H1 (cell line): ENCODE results near the gene TIMP4. TPM values are rescaled to one million over a fixed set of nuclear protein-coding genes. Genes with fewer than 3 reads are reported as not detected.

Experiments used
- CTCF ChIA-PET: fragments of 300-600 bp; sonication (Branson Sonifier 250); formaldehyde crosslinking; loops from one replicate; lab custom pipeline; 2021; ENCODE audit not compliant: partially characterized antibody; lab: Charles Lee
- POLR2A ChIA-PET: fragments of 300-600 bp; sonication (Branson Sonifier 250); formaldehyde crosslinking; loops from one replicate; lab custom pipeline; 2021; ENCODE audit warnings: inconsistent platforms; ENCODE audit not compliant: partially characterized antibody; lab: Charles Lee
- DNase-seq, 2 experiments: peaks; one replicate each; pipeline versions ENCODE4 v3.0.0 to v3.0.0-alpha.2; 2010 to 2022; ENCODE audit warnings: low spot score in 2 of 2, low read depth in 1 of 2, mixed read lengths in 1 of 2
- FAIRE-seq: peaks from 2 replicates; lab custom pipeline; 2011; peaks lifted over from hg19 to GRCh38; lab: Jason Lieb, UNC
- H2AFZ ChIP-seq: 2 replicates; pipeline ENCODE4 v1.8.1; 2012; ENCODE audit warnings: low read length, inconsistent platforms
- H2AK5ac ChIP-seq: 2 replicates; pipeline ENCODE4 v1.6.1; 2013; ENCODE audit warnings: low read depth, low read length
- H2BK120ac ChIP-seq: replicated peaks from 2 replicates; pipeline ENCODE3; 2013; ENCODE audit warnings: low read depth, low read length, inconsistent platforms
- H2BK12ac ChIP-seq: 2 replicates; pipeline ENCODE4 v1.6.1; 2013; ENCODE audit warnings: low read depth, low read length
- H2BK15ac ChIP-seq: 2 replicates; pipeline ENCODE4 v1.6.1; 2013; ENCODE audit warnings: low read length
- H2BK20ac ChIP-seq: 2 replicates; pipeline ENCODE4 v1.6.1; 2013; ENCODE audit warnings: low read length
- H2BK5ac ChIP-seq: 2 replicates; pipeline ENCODE4 v1.6.1; 2013; ENCODE audit warnings: low read depth, low read length
- H3K14ac ChIP-seq: 2 replicates; pipeline ENCODE4 v1.6.1; 2013; ENCODE audit warnings: inconsistent platforms; ENCODE audit not compliant: insufficient read length
- H3K18ac ChIP-seq: 2 replicates; pipeline ENCODE4 v1.6.1; 2013; ENCODE audit warnings: low read length; ENCODE audit errors: extremely low read depth
- H3K23ac ChIP-seq: 2 replicates; pipeline ENCODE4 v1.6.1; 2013; ENCODE audit warnings: inconsistent platforms; ENCODE audit not compliant: insufficient read length
- H3K23me2 ChIP-seq: 2 replicates; pipeline ENCODE4 v1.6.1; 2013; ENCODE audit warnings: low read depth, low read length
- H3K27ac ChIP-seq: 2 replicates; pipeline ENCODE4 v1.6.1; 2011; ENCODE audit warnings: low read depth, low read length, inconsistent platforms
- H3K27me3 ChIP-seq, 4 experiments: replicated peaks in 1 of 4; 1 replicate in 1 of 4; 2 replicates in 3 of 4; pipeline versions ENCODE4 v1.6.1 to v1.8.1; 2011 to 2013; ENCODE audit warnings: low read length in 3 of 4, mild to moderate bottlenecking in 3 of 4, inconsistent platforms in 2 of 4, mixed read lengths in 2 of 4, moderate library complexity in 1 of 4; ENCODE audit not compliant: control insufficient read depth in 3 of 4, insufficient read depth in 3 of 4; ENCODE audit errors: extremely low read depth in 1 of 4
- H3K36me3 ChIP-seq, 4 experiments: 2 replicates each; pipeline versions ENCODE4 v1.6.1 to v1.8.1; 2011 to 2013; ENCODE audit warnings: mild to moderate bottlenecking in 4 of 4, low read length in 3 of 4, moderate library complexity in 2 of 4, control low read depth in 1 of 4, inconsistent platforms in 1 of 4; ENCODE audit not compliant: insufficient read depth in 4 of 4, control insufficient read depth in 2 of 4
- H3K4ac ChIP-seq: replicated peaks from 2 replicates; pipeline ENCODE3; 2013; ENCODE audit warnings: low read length, low read depth, mixed read lengths, inconsistent platforms; ENCODE audit not compliant: insufficient read length
- H3K4me1 ChIP-seq, 4 experiments: replicated peaks in 1 of 4; 1 replicate in 1 of 4; 2 replicates in 3 of 4; pipeline versions ENCODE4 v1.6.1 to v1.8.1; 2011 to 2013; ENCODE audit warnings: low read length in 3 of 4, inconsistent platforms in 2 of 4, mixed read lengths in 1 of 4; ENCODE audit not compliant: insufficient read depth in 4 of 4, control insufficient read depth in 3 of 4
- H3K4me2 ChIP-seq, 2 experiments: 2 replicates each; pipeline versions ENCODE4 v1.6.1 to v1.8.1; 2011 to 2013; ENCODE audit warnings: low read depth in 2 of 2, low read length in 2 of 2, control low read depth in 1 of 2, inconsistent platforms in 1 of 2, mild to moderate bottlenecking in 1 of 2; ENCODE audit not compliant: insufficient read depth in 1 of 2
- H3K4me3 ChIP-seq, 4 experiments: fragments of 200-600, 300-600 bp in 1 of 4; sonication (generic), shearing (Covaris generic), sonication (Bioruptor Twin) in 1 of 4; 2 replicates each; pipeline versions ENCODE4 v1.5.1 to v1.8.1; 2011 to 2016; ENCODE audit warnings: low read length in 4 of 4, low read depth in 3 of 4, control low read depth in 2 of 4, inconsistent platforms in 2 of 4, mild to moderate bottlenecking in 2 of 4, mixed read lengths in 1 of 4, moderate library complexity in 1 of 4; ENCODE audit not compliant: insufficient read depth in 2 of 4; ENCODE audit errors: extremely low read depth in 1 of 4
- H3K56ac ChIP-seq: replicated peaks from 2 replicates; pipeline ENCODE3; 2013; ENCODE audit warnings: low read depth, mild to moderate bottlenecking, mixed read lengths, low read length, inconsistent platforms; ENCODE audit not compliant: insufficient read length
- H3K79me1 ChIP-seq: 2 replicates; pipeline ENCODE4 v1.6.1; 2013; ENCODE audit warnings: low read depth, low read length, control low read depth
- H3K79me2 ChIP-seq, 2 experiments: 2 replicates each; pipeline versions ENCODE4 v1.6.1 to v1.8.1; 2012 to 2013; ENCODE audit warnings: low read length in 2 of 2, mild to moderate bottlenecking in 2 of 2, inconsistent platforms in 1 of 2; ENCODE audit not compliant: insufficient read depth in 2 of 2, control insufficient read depth in 1 of 2
- H3K9ac ChIP-seq, 4 experiments: replicated peaks in 1 of 4; 1 replicate in 1 of 4; 2 replicates in 3 of 4; pipeline versions ENCODE4 v1.6.1 to v1.8.1; 2011 to 2013; ENCODE audit warnings: low read depth in 3 of 4, low read length in 3 of 4, control low read depth in 2 of 4, mild to moderate bottlenecking in 2 of 4, moderate library complexity in 2 of 4, inconsistent platforms in 1 of 4; ENCODE audit errors: extremely low read depth in 1 of 4
- H3K9me3 ChIP-seq, 2 experiments: 2 replicates each; pipeline versions ENCODE4 v1.6.1 to v1.8.1; 2012 to 2013; ENCODE audit warnings: mild to moderate bottlenecking in 2 of 2, moderate library complexity in 2 of 2, control low read depth in 1 of 2, inconsistent platforms in 1 of 2, low read depth in 1 of 2, low read length in 1 of 2, mixed read lengths in 1 of 2; ENCODE audit not compliant: insufficient read depth in 2 of 2
- H4K20me1 ChIP-seq, 2 experiments: replicated peaks in 1 of 2; 2 replicates each; pipeline versions ENCODE3 to v1.8.1; 2011 to 2013; ENCODE audit warnings: inconsistent platforms in 2 of 2, low read length in 2 of 2, mild to moderate bottlenecking in 1 of 2; ENCODE audit not compliant: insufficient read depth in 2 of 2, control insufficient read depth in 1 of 2
- H4K5ac ChIP-seq: 2 replicates; pipeline ENCODE4 v1.6.1; 2013; ENCODE audit warnings: low read length, low read depth, mixed read lengths, inconsistent platforms; ENCODE audit not compliant: insufficient read length
- H4K8ac ChIP-seq: 2 replicates; pipeline ENCODE4 v1.8.0; 2013; ENCODE audit warnings: mild to moderate bottlenecking, moderate library complexity, low read length, inconsistent platforms; ENCODE audit not compliant: insufficient read depth; ENCODE audit errors: extremely low read depth
- H4K91ac ChIP-seq: replicated peaks from 2 replicates; pipeline ENCODE3; 2013; ENCODE audit warnings: low read length, mixed read lengths, inconsistent platforms; ENCODE audit not compliant: insufficient read length
- ASH2L ChIP-seq: fragments of 200-600, 300-600 bp; sonication (generic); IDR thresholded peaks from one replicate; pipeline ENCODE4 v1.7.1; 2017; ENCODE audit warnings: low read length
- BCL11A ChIP-seq, 2 experiments: IDR thresholded peaks; one replicate each; pipeline ENCODE4 v1.6.1; 2011; ENCODE audit warnings: low read depth in 2 of 2, low read length in 2 of 2, mild to moderate bottlenecking in 2 of 2
- CBX8 ChIP-seq: fragments of 300-800, 300-1000 bp; sonication (generic); IDR thresholded peaks from 2 replicates; pipeline ENCODE4 v1.7.1; 2016; ENCODE audit warnings: low read depth, low read length, borderline replicate concordance
- CHD1 ChIP-seq: IDR thresholded peaks from 2 replicates; pipeline ENCODE4 v1.6.1; 2012; ENCODE audit warnings: low read depth, low read length, improper control_type of control experiment
- JUND ChIP-seq: IDR thresholded peaks from 2 replicates; pipeline ENCODE4 v1.6.1; 2011; ENCODE audit warnings: mild to moderate bottlenecking, improper control_type of control experiment, low read length
- MAFK ChIP-seq: IDR thresholded peaks from 2 replicates; pipeline ENCODE4 v1.6.1; 2012; ENCODE audit warnings: low read depth, mild to moderate bottlenecking, improper control_type of control experiment, low read length
- PHF8 ChIP-seq: fragments of 200-600 bp; sonication (generic); conservative IDR thresholded peaks from 2 replicates; pipeline ENCODE4 v1.7.1; 2012; ENCODE audit warnings: low read depth, mild to moderate bottlenecking, inconsistent platforms, low read length, moderate library complexity
- RBBP5 ChIP-seq: IDR thresholded peaks from 2 replicates; pipeline ENCODE4 v1.7.1; 2012; ENCODE audit warnings: low read depth, mild to moderate bottlenecking, inconsistent platforms, low read length, moderate library complexity, borderline replicate concordance
- SIRT6 ChIP-seq: IDR thresholded peaks from one replicate; pipeline ENCODE4 v1.7.1; 2012; ENCODE audit warnings: low read length, inconsistent platforms
- SP1 ChIP-seq: IDR thresholded peaks from 2 replicates; pipeline ENCODE4 v1.6.1; 2011; ENCODE audit warnings: low read depth, low read length
- YY1 ChIP-seq: IDR thresholded peaks from 2 replicates; pipeline ENCODE4 v1.6.1; 2011; ENCODE audit warnings: low read depth, mild to moderate bottlenecking, low read length
- WGBS, 2 experiments: shearing (Covaris generic) in 1 of 2; methylation state at CpG; one replicate each; pipeline versions ENCODE4 v1.1.6 to v1.1.7; 2013 to 2015; ENCODE audit warnings: low lambda C conversion rate in 2 of 2, mixed read lengths in 2 of 2, inconsistent platforms in 1 of 2, low coverage in 1 of 2, missing lambda C conversion rate in 1 of 2; ENCODE audit not compliant: insufficient replicate concordance in 2 of 2, insufficient coverage in 1 of 2, insufficient read length in 1 of 2; ENCODE audit errors: extremely low coverage in 1 of 2, missing lambda C conversion rate in 1 of 2; 5-methylcytosine and 5-hydroxymethylcytosine counted together
- polyA plus RNA-seq, 7 experiments: library from polyadenylated mRNA; depleted of rRNA in 3 of 7; stranded (reverse) in 5 of 7; unstranded in 2 of 7; fragments of >200 nt in 5 of 7; fragments of 200-250 nt in 2 of 7; gene quantifications; 1 replicate in 5 of 7; 2 replicates in 1 of 7; 4 replicates in 1 of 7; pipeline versions ENCODE4 v1.2.1 to v1.2.3, GENCODE V29; 2011 to 2013; ENCODE audit warnings: missing spikeins in 2 of 7, mixed read lengths in 2 of 7
- total RNA-seq: library from RNA; stranded (reverse); fragmentation: NEBNext Ultra II Directional; extraction: Animal tissue kit (Norgen Biotek cat#: 25700); gene quantifications from 2 replicates; pipeline ENCODE4 v1.2.1, GENCODE V29; 2021

TIMP4 gene
- total and polyA plus RNA-seq, 2 of the 8 experiments (the other 6 are each of a cell fraction or from before 2014, with no cell fraction given), result 5.1 to 8.7 TPM

GRCh38 chr3:12198301-12198700 is 39.6 kb upstream of the TIMP4 start:
- no peak for DNase-seq
- no peak overlapping the region for H2BK12ac ChIP-seq
- no peaks in the 10 kb centered on the region for H3K27me3 ChIP-seq
- no peak overlapping the region for H3K27ac ChIP-seq
- H2AFZ ChIP-seq, result no peak overlapping the region
- TF ChIP-seq CBX8 (no peak), SP1 (no peak), SIRT6 (no peak), MAFK (no peak), ASH2L (no peak), BCL11A (IDR thresholded peaks at IDR 0.05; ENCODE audit: low read depth in 2 of 2, low read length in 2 of 2) (no peak), CHD1 (no peak), PHF8 (no peak), YY1 (no peak), JUND (no peak), RBBP5 (no peak)
- no peak overlapping the region for H2BK20ac ChIP-seq
- WGBS, 2 experiments, result 67% methylated on average over 5 of the region's 5 CpGs; no CpG with 5 or more reads in 1 of the 2 experiments
- no peaks in the 10 kb centered on the region for H3K79me1 ChIP-seq
- POLR2A ChIA-PET, result no interaction called here
- no peaks in the 10 kb centered on the region for H3K9me3 ChIP-seq
- no peak overlapping the region for H2BK120ac ChIP-seq
- H3K79me2 ChIP-seq, result no peaks in the 10 kb centered on the region
- no peaks in the 10 kb centered on the region for H4K20me1 ChIP-seq
- H3K14ac ChIP-seq, result no peak overlapping the region
- no peak for FAIRE-seq
- H3K18ac ChIP-seq, result no peak overlapping the region
- no peaks in the 10 kb centered on the region for H3K23me2 ChIP-seq
- H3K4me1 ChIP-seq, result peaks cover 0 to 2% (median 0%) of the 10 kb centered on the region in 4 experiments; a peak in 1 of 7 replicates
- H3K4ac ChIP-seq, result no peak overlapping the region
- no peak overlapping the region for H3K9ac ChIP-seq
- H3K23ac ChIP-seq, result no peak overlapping the region
- no peak overlapping the region for H2BK5ac ChIP-seq
- H4K5ac ChIP-seq, result no peak overlapping the region
- no peak overlapping the region for H2AK5ac ChIP-seq
- no peak overlapping the region for H4K91ac ChIP-seq
- H2BK15ac ChIP-seq, result no peak overlapping the region
- CTCF ChIA-PET, result no interaction called here
- no peak overlapping the region for H3K4me3 ChIP-seq
- H3K36me3 ChIP-seq, result no peaks in the 10 kb centered on the region
- H3K4me2 ChIP-seq, result no peak overlapping the region
- H4K8ac ChIP-seq, result no peak overlapping the region
- no peak overlapping the region for H3K56ac ChIP-seq
